ENCODE measurements around the gene PSMD14.

Gene PSMD14

GRCh38 chr2:161430386-161430785 is 122.2 kb downstream of the PSMD14 start:
- in situ Hi-C loops (cut with HindIII; ENCODE audit: low sequenced_read_pairs) = no loop called here
- TF ChIP-seq CTCF (IDR thresholded peaks at IDR 0.05; ENCODE audit: low read depth, low read length) = no peak
- H3K4me3 ChIP-seq (ENCODE audit: low read depth, low read length) = no peak overlapping the region
- DNase-seq (ENCODE audit: low read depth, low spot score) = no peak

- H3K4me3 ChIP-seq (ENCODE audit: low read depth, low read length) = no peak overlapping the region
- in situ Hi-C loops (cut with HindIII; ENCODE audit: low sequenced_read_pairs) = no loop called here
- DNase-seq (ENCODE audit: low read depth, low spot score) = no peak
- TF ChIP-seq CTCF (IDR thresholded peaks at IDR 0.05; ENCODE audit: low read depth, low read length) = no peak
Observed at GRCh38 chr2:161432107-161432506, 123.9 kb downstream of the PSMD14 start.

- no peak for TF ChIP-seq CTCF (IDR thresholded peaks at IDR 0.05; ENCODE audit: low read depth, low read length)
- DNase-seq (ENCODE audit: low read depth, low spot score) = no peak
- in situ Hi-C loops (cut with HindIII; ENCODE audit: low sequenced_read_pairs) = no loop called here
Observed at GRCh38 chr2:161434118-161434517, 125.9 kb downstream of the PSMD14 start.

GRCh38 chr2:161436411-161436810 is 128.2 kb downstream of the PSMD14 start:
- in situ Hi-C loops (cut with HindIII; ENCODE audit: low sequenced_read_pairs) = no loop called here

More at GRCh38 chr2:161434118-161434517, 125.9 kb downstream of the PSMD14 start:
- no peak overlapping the region for H3K4me3 ChIP-seq (ENCODE audit: low read depth, low read length)

GRCh38 chr2:161438598-161438997 is 130.4 kb downstream of the PSMD14 start:
- in situ Hi-C loops (cut with HindIII; ENCODE audit: low sequenced_read_pairs) = no loop called here
- DNase-seq (ENCODE audit: low read depth, low spot score) = no peak
- TF ChIP-seq CTCF (IDR thresholded peaks at IDR 0.05; ENCODE audit: low read depth, low read length) = no peak
- H3K4me3 ChIP-seq (ENCODE audit: low read depth, low read length) = no peak overlapping the region

More at GRCh38 chr2:161436411-161436810, 128.2 kb downstream of the PSMD14 start:
- TF ChIP-seq CTCF (IDR thresholded peaks at IDR 0.05; ENCODE audit: low read depth, low read length) = no peak
- peak; percentile 80 for DNase-seq (ENCODE audit: low read depth, low spot score)
- no peak overlapping the region for H3K4me3 ChIP-seq (ENCODE audit: low read depth, low read length)

- DNase-seq (ENCODE audit: low read depth, low spot score) = no peak
- no peak overlapping the region for H3K4me3 ChIP-seq (ENCODE audit: low read depth, low read length)
- in situ Hi-C loops (cut with HindIII; ENCODE audit: low sequenced_read_pairs) = no loop called here
- no peak for TF ChIP-seq CTCF (IDR thresholded peaks at IDR 0.05; ENCODE audit: low read depth, low read length)
Observed at GRCh38 chr2:161445097-161445496, 136.9 kb downstream of the PSMD14 start.

- H3K4me3 ChIP-seq (ENCODE audit: low read depth, low read length) = no peak overlapping the region
- in situ Hi-C loops (cut with HindIII; ENCODE audit: low sequenced_read_pairs) = no loop called here
- TF ChIP-seq CTCF (IDR thresholded peaks at IDR 0.05; ENCODE audit: low read depth, low read length) = no peak
- no peak for DNase-seq (ENCODE audit: low read depth, low spot score)
Observed at GRCh38 chr2:161448431-161448830, 140.2 kb downstream of the PSMD14 start.
